Vagina (tissue), 2 donors: ENCODE data around the gene XPNPEP2.

Experiments
- POLR2A ChIP-seq, 2 donors: fragments of 450-650 bp; IDR thresholded peaks; one replicate each; pipeline ENCODE4 v1.6.1; 2017; ENCODE audit warnings: antibody characterized with exemption in 2 of 2, mild to moderate bottlenecking in 2 of 2, moderate library complexity in 2 of 2
- POLR2AphosphoS5 ChIP-seq, 2 donors: sonication (generic); formaldehyde crosslinking; IDR thresholded peaks; one replicate each; pipeline ENCODE4 v1.9.0; 2017; ENCODE audit warnings: antibody characterized with exemption in 2 of 2, mild to moderate bottlenecking in 2 of 2, low read depth in 1 of 2; ENCODE audit not compliant: insufficient read depth in 1 of 2
- TF ChIP-seq, protein P1 (sequence below), 3 experiments: fragments of 450-650 bp in 2 of 3; fragments of 200-600 bp in 1 of 3; sonication (generic) in 1 of 3; IDR thresholded peaks; one replicate each; pipeline ENCODE4 v1.5.1; 2017 to 2019; ENCODE audit warnings: antibody characterized with exemption in 3 of 3, mild to moderate bottlenecking in 2 of 3, moderate library complexity in 2 of 3

DNA sequence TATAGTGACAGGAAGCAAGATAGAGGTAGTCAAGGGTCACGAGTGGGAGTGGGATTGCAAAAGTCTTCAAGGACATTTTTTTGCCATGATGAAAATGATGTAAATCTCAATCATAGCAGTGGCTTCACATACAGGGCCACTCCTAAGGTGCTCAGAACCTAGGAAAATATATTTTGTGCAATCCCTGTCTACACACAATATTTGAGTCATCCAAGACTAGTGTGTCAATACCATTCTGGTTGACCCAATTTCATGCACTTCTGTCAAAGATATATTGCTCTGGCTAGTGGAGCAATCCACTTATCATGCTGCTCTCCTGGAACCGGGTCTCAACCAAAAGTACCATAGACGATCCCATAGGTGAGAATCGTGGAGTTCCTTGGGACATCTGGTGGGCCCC, 24.2 kb upstream of the XPNPEP2 start:
- no peak for TF ChIP-seq POLR2A (IDR thresholded peaks at IDR 0.05)
- TF ChIP-seq, protein P1, sequence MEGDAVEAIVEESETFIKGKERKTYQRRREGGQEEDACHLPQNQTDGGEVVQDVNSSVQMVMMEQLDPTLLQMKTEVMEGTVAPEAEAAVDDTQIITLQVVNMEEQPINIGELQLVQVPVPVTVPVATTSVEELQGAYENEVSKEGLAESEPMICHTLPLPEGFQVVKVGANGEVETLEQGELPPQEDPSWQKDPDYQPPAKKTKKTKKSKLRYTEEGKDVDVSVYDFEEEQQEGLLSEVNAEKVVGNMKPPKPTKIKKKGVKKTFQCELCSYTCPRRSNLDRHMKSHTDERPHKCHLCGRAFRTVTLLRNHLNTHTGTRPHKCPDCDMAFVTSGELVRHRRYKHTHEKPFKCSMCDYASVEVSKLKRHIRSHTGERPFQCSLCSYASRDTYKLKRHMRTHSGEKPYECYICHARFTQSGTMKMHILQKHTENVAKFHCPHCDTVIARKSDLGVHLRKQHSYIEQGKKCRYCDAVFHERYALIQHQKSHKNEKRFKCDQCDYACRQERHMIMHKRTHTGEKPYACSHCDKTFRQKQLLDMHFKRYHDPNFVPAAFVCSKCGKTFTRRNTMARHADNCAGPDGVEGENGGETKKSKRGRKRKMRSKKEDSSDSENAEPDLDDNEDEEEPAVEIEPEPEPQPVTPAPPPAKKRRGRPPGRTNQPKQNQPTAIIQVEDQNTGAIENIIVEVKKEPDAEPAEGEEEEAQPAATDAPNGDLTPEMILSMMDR (IDR thresholded peaks at IDR 0.05), result no peak
- TF ChIP-seq POLR2AphosphoS5 (IDR thresholded peaks at IDR 0.05; ENCODE audit: insufficient read depth in 1 of 2, low read depth in 1 of 2), result no peak
